Measurements from ENCODE around the gene C5. TPM values are rescaled to one million over a fixed set of nuclear protein-coding genes. Genes with fewer than 3 reads are reported as not detected.

The C5 gene
- total RNA-seq, 2 donors from 2014 or later, result 1.4 to 2.4 TPM

DNA sequence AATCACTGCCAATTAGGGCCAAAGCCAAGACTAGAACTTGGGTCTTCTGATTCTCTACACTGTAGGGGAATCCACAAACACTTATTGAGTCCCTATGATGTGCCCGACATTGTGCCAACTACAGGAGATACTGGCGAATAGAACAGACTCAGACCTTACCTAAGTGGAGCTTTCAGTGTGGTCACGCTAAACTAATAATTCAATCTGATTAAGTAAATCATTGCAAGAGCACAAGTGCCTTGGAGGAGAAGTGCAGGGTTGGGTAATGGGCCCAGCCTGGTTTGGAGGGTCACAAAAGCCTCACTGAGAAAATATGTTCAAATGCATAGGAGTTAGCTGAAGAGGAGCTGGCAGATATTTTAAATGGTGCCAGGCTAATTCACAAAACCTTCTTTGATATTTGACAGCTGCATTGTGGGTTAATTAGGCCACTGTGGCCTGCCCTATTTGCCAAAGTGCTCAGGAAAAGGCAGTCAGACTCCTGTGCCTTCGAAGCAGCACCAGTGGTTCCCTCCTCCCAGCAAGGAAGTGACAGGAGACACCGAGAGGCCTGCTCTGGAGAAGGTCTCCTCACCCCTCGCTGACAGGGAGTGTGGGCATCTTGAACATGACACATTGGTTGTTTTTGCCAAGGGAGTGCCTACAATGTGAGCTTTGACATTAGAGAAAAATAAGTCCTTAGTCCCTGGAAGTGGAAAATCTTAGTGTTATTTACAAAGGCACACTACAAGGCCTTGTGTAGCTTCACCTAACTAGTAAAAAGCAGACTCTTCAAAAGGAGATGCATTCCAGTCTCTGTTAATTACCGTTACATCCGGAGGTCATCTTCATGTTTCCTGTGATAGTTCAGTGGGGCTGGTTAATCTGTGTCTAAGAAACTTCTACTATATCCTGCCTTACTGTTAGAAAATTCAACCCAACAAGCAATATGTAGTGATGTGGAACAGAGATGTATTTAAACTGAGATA lies 99.4 kb downstream of the C5 start:
- ATAC-seq (peak in 1 of 2 donors; percentile 56), DNase-seq (no peak)
- intact Hi-C loops (cut with DNase I), result no loop called here

DNA sequence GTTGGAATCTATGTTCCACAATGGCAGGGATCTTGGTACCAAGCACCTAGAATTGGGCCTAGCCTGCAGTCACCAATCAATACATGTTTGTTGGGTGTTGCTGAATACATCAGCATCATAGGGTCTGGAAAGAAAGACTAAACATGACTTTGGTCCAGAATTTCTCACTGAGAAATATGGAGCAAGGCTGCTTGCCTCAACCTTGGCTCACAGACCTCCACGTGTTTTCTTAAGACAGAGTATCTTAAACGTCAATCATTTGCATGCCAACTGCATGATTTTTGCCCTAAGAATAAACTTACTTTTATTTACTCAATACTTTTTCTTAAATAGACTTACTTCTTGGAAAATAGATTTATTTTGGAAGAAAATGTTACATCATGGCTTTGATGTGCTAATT lies 100.8 kb downstream of the C5 start:
- intact Hi-C loops (cut with DNase I), result no loop called here
- ATAC-seq (peak in 1 of 2 donors; percentile 69), DNase-seq (no peak)

GRCh38 chr9:120948824-120949223 lies 101.3 kb downstream of the C5 start:
- DNase-seq, result no peak
- intact Hi-C loops (cut with DNase I), result no loop called here
- ATAC-seq, result no peak

GRCh38 chr9:120947222-120947621 lies 102.9 kb downstream of the C5 start:
- intact Hi-C loops (cut with DNase I), result no loop called here
- DNase-seq (no peak), ATAC-seq (no peak)

DNA sequence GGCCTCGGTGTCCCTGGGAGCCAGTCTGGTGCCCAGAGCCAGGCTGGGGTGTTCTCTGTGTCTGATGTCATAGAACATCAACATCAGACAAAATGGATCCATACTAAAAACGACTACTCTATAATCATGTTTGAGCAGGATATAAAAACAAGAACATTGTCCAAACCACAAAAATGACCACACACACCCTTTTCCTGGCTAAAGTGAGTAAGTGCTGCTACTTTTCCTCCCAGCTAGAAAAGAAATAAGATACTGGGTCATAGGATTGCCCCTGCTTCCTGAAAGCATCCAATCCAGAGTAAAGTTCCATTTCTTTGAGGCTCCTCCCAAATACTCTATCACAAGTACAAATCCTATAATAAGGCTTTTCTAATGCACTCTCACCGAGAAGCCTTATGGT lies 103.8 kb downstream of the C5 start:
- no peak for ATAC-seq
- no peak for DNase-seq
- intact Hi-C loops (cut with DNase I), result no loop called here

DNA sequence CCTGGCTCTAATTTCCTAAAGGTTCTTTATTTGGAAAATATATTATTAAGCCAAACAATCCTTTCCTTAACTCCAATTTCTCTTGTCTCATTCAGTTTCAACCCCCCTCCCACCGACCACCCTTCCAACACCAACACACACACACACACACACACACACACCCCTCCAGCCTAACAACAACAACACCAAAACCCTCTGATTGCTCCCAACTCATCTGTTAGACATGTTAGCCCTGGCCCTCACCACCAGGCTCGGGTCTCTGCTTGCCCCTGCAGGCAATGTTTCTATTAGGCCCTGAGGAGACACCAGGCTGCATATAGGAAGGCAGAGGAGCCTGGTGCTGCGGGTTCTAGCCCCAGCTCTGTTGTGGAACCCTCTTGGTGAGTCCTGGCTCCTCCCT lies 105.1 kb downstream of the C5 start:
- intact Hi-C loops (cut with DNase I), result no loop called here
- ATAC-seq (no peak), DNase-seq (no peak)

- no peak for ATAC-seq
- DNase-seq, result no peak
- intact Hi-C loops (cut with DNase I), result no loop called here
Measured at GRCh38 chr9:120944434-120944843, 105.6 kb downstream of the C5 start.

- DNase-seq, result no peak
- peak; percentile 5 to 66 for ATAC-seq
- intact Hi-C loops (cut with DNase I), result no loop called here
Measured at GRCh38 chr9:120942186-120943001, 107.7 kb downstream of the C5 start.

- intact Hi-C loops (cut with DNase I), result no loop called here
- ATAC-seq, result peak in 1 of 2 donors; percentile 49
- DNase-seq, result no peak
Measured at GRCh38 chr9:120941046-120941770, 108.9 kb downstream of the C5 start.

DNA sequence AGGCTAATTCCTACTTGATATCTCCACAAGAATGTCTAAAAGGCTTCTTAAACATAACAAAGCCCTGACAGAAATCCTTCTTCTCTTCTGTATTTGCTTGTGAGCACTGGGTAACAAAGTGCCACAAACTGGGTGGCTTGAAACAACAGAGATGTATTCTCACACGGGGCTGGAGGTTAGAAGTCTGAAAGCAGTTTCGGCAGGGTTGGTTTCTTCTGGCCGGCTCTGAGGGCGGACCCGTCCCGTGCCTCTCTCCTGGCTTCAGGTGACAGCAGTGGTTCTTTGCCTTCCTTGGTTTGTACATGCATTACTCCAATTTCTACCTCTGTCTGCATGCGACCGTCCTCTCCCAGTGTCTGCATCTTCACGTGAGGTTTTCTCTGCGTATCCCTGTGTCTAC lies 109.5 kb downstream of the C5 start:
- no peak for ATAC-seq
- intact Hi-C loops (cut with DNase I), result no loop called here
- no peak for DNase-seq

DNA sequence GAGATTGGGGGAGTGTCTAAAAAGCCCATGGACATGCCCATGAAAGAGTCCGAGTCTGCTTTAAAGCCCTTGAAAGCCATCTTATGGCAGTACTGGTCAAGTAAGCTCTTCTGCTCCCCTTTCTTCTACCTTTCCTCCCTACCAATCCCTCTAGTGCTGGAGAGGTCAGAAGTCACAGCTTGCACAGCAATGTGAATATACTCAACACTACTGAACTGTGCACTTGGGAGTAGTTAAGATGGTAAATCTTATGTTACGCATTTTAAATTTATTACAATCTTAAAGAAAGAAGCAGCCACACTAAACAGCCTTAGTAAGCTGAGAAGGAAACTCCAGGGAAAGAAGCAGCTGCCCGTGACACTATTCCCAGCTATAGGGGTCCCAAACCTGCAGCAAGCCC lies 111.2 kb downstream of the C5 start:
- DNase-seq (no peak), ATAC-seq (no peak)
- intact Hi-C loops (cut with DNase I), result loop anchor here (5.0 to 10.0 kb wide), 3 partner anchors 144 to 314 kb away; partner anchors contain the start of gene FBXW2 (in 1 of the 2)

DNA sequence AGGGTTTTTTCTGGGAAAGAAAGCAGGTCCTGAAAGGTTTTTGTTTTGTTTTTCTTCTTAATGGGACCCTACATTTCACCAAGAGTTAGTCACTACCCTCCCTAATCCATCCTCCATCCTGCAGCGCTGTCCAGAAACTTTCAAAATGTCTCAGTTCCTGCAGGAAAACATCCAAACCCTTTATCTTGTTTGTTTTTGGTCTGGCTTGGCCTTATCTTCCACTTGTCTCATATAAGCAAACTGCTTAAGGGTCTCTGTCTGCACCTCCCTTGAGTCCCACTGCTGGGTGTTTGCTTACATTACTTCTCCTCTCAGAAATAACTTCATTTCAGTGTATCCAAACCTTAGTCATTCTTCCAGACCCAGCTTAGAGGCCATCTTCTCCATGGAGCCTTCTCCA lies 112.5 kb downstream of the C5 start:
- intact Hi-C loops (cut with DNase I), result loop anchor here (2.0 to 10.0 kb wide), 5 partner anchors 69 to 313 kb away; partner anchors contain the start of gene FBXW2 (in 1 of the 2)
- ATAC-seq (peak in 1 of 2 donors; percentile 47), DNase-seq (no peak)

- peak; percentile 36 to 56 for ATAC-seq
- intact Hi-C loops (cut with DNase I), result loop anchor here (2.0 to 10.0 kb wide), 5 partner anchors 68 to 312 kb away; partner anchors contain the start of gene FBXW2 (in 1 of the 2)
- DNase-seq, result peak; percentile 68
Measured at GRCh38 chr9:120937127-120937526, 112.9 kb downstream of the C5 start.

GRCh38 chr9:120936764-120937122 lies 113.3 kb downstream of the C5 start:
- DNase-seq, result no peak
- intact Hi-C loops (cut with DNase I), result loop anchor here (2.0 to 10.0 kb wide), 5 partner anchors 68 to 312 kb away; partner anchors contain the start of gene FBXW2 (in 1 of the 2)
- ATAC-seq, result no peak

- ATAC-seq (peak; percentile 81 to 82), DNase-seq (peak; percentile 96)
- intact Hi-C loops (cut with DNase I), result loop anchor here (2.0 to 10.0 kb wide), 5 partner anchors 67 to 311 kb away; partner anchors contain the start of gene FBXW2 (in 1 of the 2)
Measured at GRCh38 chr9:120936011-120936763, 113.9 kb downstream of the C5 start.

GRCh38 chr9:120935383-120935857 lies 114.7 kb downstream of the C5 start:
- intact Hi-C loops (cut with DNase I), result loop anchor here (5.0 to 10.0 kb wide), 3 partner anchors 141 to 311 kb away; partner anchors contain the start of gene FBXW2 (in 1 of the 2)
- DNase-seq, result peak; percentile 93
- ATAC-seq, result peak; percentile 79 to 88

GRCh38 chr9:120934281-120934680 lies 115.8 kb downstream of the C5 start:
- intact Hi-C loops (cut with DNase I), result loop anchor here (5.0 to 10.0 kb wide), 4 partner anchors 57 to 309 kb away; partner anchors contain the start of genes FBXW2 (in 2 of the 2) and PHF19 (in 1 of the 2)
- no peak for DNase-seq
- ATAC-seq, result no peak
